CD4-positive, alpha-beta T cell treated with Interleukin-2 at 100 ng/mL for 4 hours (primary cell): Measurements from ENCODE around the gene USP17L19.
"Not testable (repeated sequence)": the region's sequence is repeated elsewhere in the genome, so short reads cannot be mapped to it uniquely, and the experiment has no call there.

Source experiments
- DNase-seq: peaks from one replicate; pipeline ENCODE4 v3.0.0-alpha.2; 2020; ENCODE audit warnings: low spot score

The USP17L19 gene

GRCh38 chr4:9253078-9253477, at the start of gene USP17L19:
TSS of gene USP17L19 (plus strand) at chr4:9253378. CDS start at chr4:9253378, 0 bp downstream.
- not testable (repeated sequence) for DNase-seq

GRCh38 chr4:9210357-9210756, 42.8 kb upstream of the USP17L19 start, which contains the start of gene USP17L10:
TSS of gene USP17L10 (plus strand) at chr4:9210657. CDS start at chr4:9210657, 0 bp downstream.
- not testable (repeated sequence) for DNase-seq

- DNase-seq, result not testable (repeated sequence)
Observed at GRCh38 chr4:9214701-9215100, 38.5 kb upstream of the USP17L19 start.

GRCh38 chr4:9215105-9215504, 38.1 kb upstream of the USP17L19 start, which contains the start of gene USP17L11:
TSS of gene USP17L11 (plus strand) at chr4:9215405. CDS start at chr4:9215405, 0 bp downstream.
- not testable (repeated sequence) for DNase-seq

- not testable (repeated sequence) for DNase-seq
Observed at GRCh38 chr4:9219852-9220251, 33.3 kb upstream of the USP17L19 start, which contains the start of gene USP17L12. TSS of gene USP17L12 (plus strand) at chr4:9220152. CDS start at chr4:9220152, 0 bp downstream.

- DNase-seq, result not testable (repeated sequence)
Observed at GRCh38 chr4:9224596-9224995, 28.6 kb upstream of the USP17L19 start, which contains the start of gene USP17L13. TSS of gene USP17L13 (plus strand) at chr4:9224896. CDS start at chr4:9224896, 0 bp downstream.

GRCh38 chr4:9230249-9230648, 22.9 kb upstream of the USP17L19 start:
- DNase-seq, result not testable (repeated sequence)

- DNase-seq, result not testable (repeated sequence)
Observed at GRCh38 chr4:9234085-9234484, 19.1 kb upstream of the USP17L19 start, which contains the start of gene USP17L15. TSS of gene USP17L15 (plus strand) at chr4:9234385. CDS start at chr4:9234385, 0 bp downstream.

- peak; percentile 18 for DNase-seq
Observed at GRCh38 chr4:9238461-9238860, 14.7 kb upstream of the USP17L19 start.

- not testable (repeated sequence) for DNase-seq
Observed at GRCh38 chr4:9243579-9243978, 9.6 kb upstream of the USP17L19 start, which contains the start of gene USP17L17. TSS of gene USP17L17 (plus strand) at chr4:9243879. CDS start at chr4:9243879, 0 bp downstream.

- peak; percentile 0 for DNase-seq
Observed at GRCh38 chr4:9247953-9248680, 5.1 kb upstream of the USP17L19 start, which contains the start of gene USP17L18. TSS of gene USP17L18 (plus strand) at chr4:9248630. CDS start at chr4:9248630, 0 bp downstream.

- not testable (repeated sequence) for DNase-seq
Observed at GRCh38 chr4:9257824-9258223, 4.6 kb downstream of the USP17L19 start, which contains the start of gene USP17L20. TSS of gene USP17L20 (plus strand) at chr4:9258124. CDS start at chr4:9258124, 0 bp downstream.

- not testable (repeated sequence) for DNase-seq
Observed at GRCh38 chr4:9262572-9262971, 9.4 kb downstream of the USP17L19 start, which contains the start of gene USP17L21. TSS of gene USP17L21 (plus strand) at chr4:9262872. CDS start at chr4:9262872, 0 bp downstream.

- not testable (repeated sequence) for DNase-seq
Observed at GRCh38 chr4:9267319-9267718, 14.1 kb downstream of the USP17L19 start, which contains the start of gene USP17L22. TSS of gene USP17L22 (plus strand) at chr4:9267619. CDS start at chr4:9267619, 0 bp downstream.

- DNase-seq, result not testable (repeated sequence)
Observed at GRCh38 chr4:9271719-9272118, 18.5 kb downstream of the USP17L19 start.
